ENCODE results near the gene SDE2.
A peak's percentile ranks its signal among the peaks of the same experiment; 100 is the strongest.

Gene SDE2

GRCh38 chr1:225944951-225945350, 54.2 kb downstream of the SDE2 start:
- Mint-ChIP-seq H3K4me3 (no peak overlapping the region), H3K36me3 (ENCODE audit: low read depth) (no peaks in the 10 kb centered on the region), H3K27ac (peak overlapping the region; percentile 78), H3K27me3 (ENCODE audit: low read depth, poor library complexity) (peaks cover 3% of the 10 kb centered on the region), H3K4me1 (peaks cover 64% of the 10 kb centered on the region), H3K9me3 (no peaks in the 10 kb centered on the region)
- no peak for DNase-seq
- TF ChIP-seq, protein P1, sequence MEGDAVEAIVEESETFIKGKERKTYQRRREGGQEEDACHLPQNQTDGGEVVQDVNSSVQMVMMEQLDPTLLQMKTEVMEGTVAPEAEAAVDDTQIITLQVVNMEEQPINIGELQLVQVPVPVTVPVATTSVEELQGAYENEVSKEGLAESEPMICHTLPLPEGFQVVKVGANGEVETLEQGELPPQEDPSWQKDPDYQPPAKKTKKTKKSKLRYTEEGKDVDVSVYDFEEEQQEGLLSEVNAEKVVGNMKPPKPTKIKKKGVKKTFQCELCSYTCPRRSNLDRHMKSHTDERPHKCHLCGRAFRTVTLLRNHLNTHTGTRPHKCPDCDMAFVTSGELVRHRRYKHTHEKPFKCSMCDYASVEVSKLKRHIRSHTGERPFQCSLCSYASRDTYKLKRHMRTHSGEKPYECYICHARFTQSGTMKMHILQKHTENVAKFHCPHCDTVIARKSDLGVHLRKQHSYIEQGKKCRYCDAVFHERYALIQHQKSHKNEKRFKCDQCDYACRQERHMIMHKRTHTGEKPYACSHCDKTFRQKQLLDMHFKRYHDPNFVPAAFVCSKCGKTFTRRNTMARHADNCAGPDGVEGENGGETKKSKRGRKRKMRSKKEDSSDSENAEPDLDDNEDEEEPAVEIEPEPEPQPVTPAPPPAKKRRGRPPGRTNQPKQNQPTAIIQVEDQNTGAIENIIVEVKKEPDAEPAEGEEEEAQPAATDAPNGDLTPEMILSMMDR (IDR thresholded peaks at IDR 0.05) = no peak

DNA sequence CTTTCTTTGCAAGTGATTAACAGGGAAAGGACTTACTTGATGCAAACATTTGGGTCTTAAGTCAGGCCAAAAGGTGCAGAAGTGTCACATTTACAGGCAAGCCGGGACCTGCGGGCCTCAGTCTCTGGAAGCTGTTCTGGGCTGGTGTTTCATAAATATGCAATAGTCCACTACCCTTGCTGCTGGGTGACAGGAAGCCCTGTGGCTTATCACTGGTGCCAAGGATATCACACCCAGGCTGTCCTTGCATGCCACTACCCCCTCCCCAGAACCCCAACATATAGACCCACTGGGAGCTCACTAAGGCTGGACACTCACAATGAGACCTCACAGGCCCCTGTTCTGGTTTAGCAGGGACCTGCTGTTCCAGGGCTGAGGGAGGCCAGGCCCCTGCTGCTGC, 54.8 kb downstream of the SDE2 start:
- Mint-ChIP-seq H3K4me1 (peaks cover 63% of the 10 kb centered on the region), H3K27ac (no peak overlapping the region), H3K36me3 (ENCODE audit: low read depth) (no peaks in the 10 kb centered on the region), H3K4me3 (no peak overlapping the region), H3K27me3 (ENCODE audit: low read depth, poor library complexity) (peaks cover 3% of the 10 kb centered on the region), H3K9me3 (no peaks in the 10 kb centered on the region)
- DNase-seq = no peak
- TF ChIP-seq, protein P1 (IDR thresholded peaks at IDR 0.05) = no peak

DNA sequence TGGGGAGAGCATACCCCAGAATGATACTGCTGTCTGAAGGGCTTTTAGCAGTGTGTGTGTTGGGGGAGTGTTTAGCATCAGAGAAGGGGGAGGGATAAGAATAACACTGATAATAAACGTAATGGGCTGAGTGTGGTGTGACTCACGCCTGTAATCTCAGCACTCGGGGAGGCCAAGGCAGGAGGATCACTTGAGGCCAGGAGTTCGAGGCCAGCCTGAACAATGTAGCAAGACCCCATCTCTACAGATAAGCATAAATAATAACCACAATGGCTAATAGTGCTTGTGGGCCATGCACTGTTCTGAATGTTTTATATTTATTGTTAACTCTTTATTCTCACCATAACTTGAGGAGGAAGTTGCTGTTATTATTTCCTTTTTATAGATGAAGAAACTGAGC, 55.6 kb downstream of the SDE2 start:
- TF ChIP-seq, protein P1 (IDR thresholded peaks at IDR 0.05) = no peak
- peaks cover 3% of the 10 kb centered on the region for H3K27me3 Mint-ChIP-seq (ENCODE audit: low read depth, poor library complexity)
- no peak overlapping the region for H3K27ac Mint-ChIP-seq
- peaks cover 55% of the 10 kb centered on the region for H3K4me1 Mint-ChIP-seq
- H3K9me3 Mint-ChIP-seq = no peaks in the 10 kb centered on the region
- H3K4me3 Mint-ChIP-seq = no peak overlapping the region
- DNase-seq = no peak
- no peaks in the 10 kb centered on the region for H3K36me3 Mint-ChIP-seq (ENCODE audit: low read depth)

DNA sequence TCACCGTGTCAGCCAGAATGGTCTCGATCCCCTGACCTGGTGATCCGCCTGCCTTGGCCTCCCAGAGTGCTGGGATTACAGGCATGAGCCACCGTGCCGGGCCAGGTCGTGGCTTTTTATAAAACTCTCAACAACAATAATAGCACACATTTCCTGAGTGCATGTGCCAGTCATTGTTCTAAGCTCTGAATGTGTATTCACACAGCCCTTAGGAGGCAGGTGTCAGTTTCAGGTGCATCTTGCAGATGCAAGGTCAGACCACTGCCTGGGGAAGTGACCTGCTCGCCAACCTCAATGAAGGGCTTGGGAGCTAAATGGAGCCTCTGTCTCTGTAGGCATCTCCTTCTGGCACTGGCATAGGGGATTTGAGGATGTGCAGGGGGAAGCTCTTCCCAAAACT, 56.6 kb downstream of the SDE2 start:
- no peak overlapping the region for H3K4me3 Mint-ChIP-seq
- no peaks in the 10 kb centered on the region for H3K27me3 Mint-ChIP-seq (ENCODE audit: low read depth, poor library complexity)
- DNase-seq = no peak
- peaks cover 55% of the 10 kb centered on the region for H3K4me1 Mint-ChIP-seq
- no peaks in the 10 kb centered on the region for H3K9me3 Mint-ChIP-seq
- TF ChIP-seq, protein P1 (IDR thresholded peaks at IDR 0.05) = no peak
- H3K36me3 Mint-ChIP-seq (ENCODE audit: low read depth) = no peaks in the 10 kb centered on the region
- no peak overlapping the region for H3K27ac Mint-ChIP-seq

DNA sequence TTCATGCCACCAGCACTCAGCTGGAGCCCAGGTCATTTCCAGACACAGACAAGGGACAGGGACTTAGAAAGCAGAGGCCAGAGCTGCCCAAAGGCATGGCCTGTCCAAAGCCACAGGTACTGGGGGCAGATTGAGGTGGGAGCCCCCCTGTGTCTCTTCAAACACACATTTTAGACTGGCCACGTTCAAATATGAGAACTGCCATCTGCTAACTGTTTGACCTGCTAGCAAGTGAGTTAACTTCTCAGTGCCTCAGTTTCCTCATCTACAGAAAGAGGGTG, 57.3 kb downstream of the SDE2 start:
- Mint-ChIP-seq H3K27me3 (ENCODE audit: low read depth, poor library complexity) (no peaks in the 10 kb centered on the region), H3K27ac (peak overlapping the region; percentile 80), H3K4me3 (no peak overlapping the region), H3K9me3 (no peaks in the 10 kb centered on the region), H3K36me3 (ENCODE audit: low read depth) (no peaks in the 10 kb centered on the region), H3K4me1 (peaks cover 58% of the 10 kb centered on the region)
- no peak for DNase-seq
- TF ChIP-seq, protein P1 (IDR thresholded peaks at IDR 0.05) = no peak

GRCh38 chr1:225941187-225941941, 57.8 kb downstream of the SDE2 start, which contains the start of gene LEFTY2:
Gene LEFTY2 (minus strand): TSS chr1:225941220. CDS start chr1:225941140, 80 bp downstream.
- TF ChIP-seq, protein P1 (IDR thresholded peaks at IDR 0.05) = no peak
- Mint-ChIP-seq H3K9me3 (no peaks in the 10 kb centered on the region), H3K36me3 (ENCODE audit: low read depth) (no peaks in the 10 kb centered on the region), H3K4me1 (peaks cover 61% of the 10 kb centered on the region), H3K4me3 (peak within 1 kb of the TSS; percentile 44), H3K27ac (peak within 1 kb of the TSS; percentile 80), H3K27me3 (ENCODE audit: low read depth, poor library complexity) (no peaks in the 10 kb centered on the region)
- peak; percentile 25 for DNase-seq
